Measurements from ENCODE around the gene GALNT8. TPM values are rescaled to one million over a fixed set of nuclear protein-coding genes. Genes with fewer than 3 reads are reported as not detected.

GALNT8 gene
- total RNA-seq, 1 experiment from 2014 or later, result not detected

DNA sequence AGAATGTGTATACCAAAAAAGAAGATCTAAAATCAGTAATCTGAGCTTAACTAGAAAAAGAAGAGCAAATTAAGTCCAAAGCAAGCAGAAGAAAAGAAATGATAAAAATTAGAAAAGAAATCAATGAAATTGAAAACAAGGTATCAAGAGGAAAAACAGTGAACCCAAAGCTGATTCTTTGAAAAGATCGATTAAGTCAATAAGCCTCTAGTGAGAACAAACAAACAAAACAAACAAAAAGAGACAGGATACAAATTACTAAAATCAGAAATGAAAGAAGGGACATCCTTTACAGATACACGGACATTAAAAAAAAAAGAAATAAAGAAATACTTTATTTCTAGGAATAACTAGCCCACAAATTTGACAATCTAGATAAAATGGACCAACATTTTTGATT, 12.9 kb upstream of the GALNT8 start:
- Histone ChIP-seq H3K27ac (ENCODE audit: low read depth, low read length) (no peak overlapping the region), H3K36me3 (ENCODE audit: control insufficient read depth in 1 of 2, insufficient read depth in 2 of 2, low read length in 2 of 2) (no peaks in the 10 kb centered on the region), H3K9me2 (ENCODE audit: insufficient read depth) (no peaks in the 10 kb centered on the region), H3K4me2 (ENCODE audit: low read length) (no peak overlapping the region), H3K27me3 (ENCODE audit: insufficient read depth, low read length) (peaks cover 29% of the 10 kb centered on the region), H3K4me3 (replicated peaks in 1 of 2; ENCODE audit: low read depth in 1 of 2, low read length in 2 of 2) (no peak overlapping the region), H3K4me1 (ENCODE audit: control insufficient read depth in 1 of 2, insufficient read depth in 2 of 2, low read length in 2 of 2) (no peaks in the 10 kb centered on the region), H3K79me2 (ENCODE audit: insufficient read depth, low read length) (no peaks in the 10 kb centered on the region), H3K9me3 (ENCODE audit: control insufficient read depth in 1 of 2, insufficient read depth in 1 of 2, low read depth in 1 of 2, low read length in 2 of 2) (no peaks in the 10 kb centered on the region), H2AFZ (ENCODE audit: low read depth, low read length, poor library complexity, severe bottlenecking) (no peak overlapping the region), H4K20me1 (ENCODE audit: insufficient read depth) (no peaks in the 10 kb centered on the region), H3K9ac (ENCODE audit: low read length) (no peak overlapping the region)
- RAD21 ChIA-PET (ENCODE audit: low non-redundant PET in 1 of 2, low total read pairs in 2 of 2, uncharacterized antibody in 2 of 2, unreplicated experiment in 2 of 2), result no interaction called here
- TF ChIP-seq CEBPB (IDR thresholded peaks at IDR 0.05; ENCODE audit: low read depth) (no peak), EGR1 (IDR thresholded peaks at IDR 0.05; ENCODE audit: low read depth) (no peak), RAD21 (IDR thresholded peaks at IDR 0.05; ENCODE audit: low read depth) (no peak), TCF7L2 (IDR thresholded peaks at IDR 0.05; ENCODE audit: borderline replicate concordance, extremely low read depth, insufficient read depth, insufficient read length) (no peak), EZH2phosphoT487 (IDR thresholded peaks at IDR 0.05; ENCODE audit: borderline replicate concordance) (no peak), ZBTB33 (IDR thresholded peaks at IDR 0.05; ENCODE audit: extremely low read depth, insufficient replicate concordance, low read length) (no peak), ZNF274 (IDR thresholded peaks at IDR 0.05; ENCODE audit: low read depth, low read length) (no peak), JUND (IDR thresholded peaks at IDR 0.05) (no peak), SRF (IDR thresholded peaks at IDR 0.05; ENCODE audit: low read depth) (no peak), SP1 (IDR thresholded peaks at IDR 0.05; ENCODE audit: low read depth) (no peak), ELF1 (IDR thresholded peaks at IDR 0.05; ENCODE audit: borderline replicate concordance, low read depth) (no peak), FOSL1 (IDR thresholded peaks at IDR 0.05; ENCODE audit: low read depth) (no peak), POLR2AphosphoS5 (IDR thresholded peaks at IDR 0.05; ENCODE audit: low read depth, low read length) (no peak), REST (IDR thresholded peaks at IDR 0.05; ENCODE audit: low read depth) (no peak), ZFX (IDR thresholded peaks at IDR 0.05) (no peak), EZH2 (IDR thresholded peaks at IDR 0.05) (no peak)
- TF ChIP-seq, protein P1, sequence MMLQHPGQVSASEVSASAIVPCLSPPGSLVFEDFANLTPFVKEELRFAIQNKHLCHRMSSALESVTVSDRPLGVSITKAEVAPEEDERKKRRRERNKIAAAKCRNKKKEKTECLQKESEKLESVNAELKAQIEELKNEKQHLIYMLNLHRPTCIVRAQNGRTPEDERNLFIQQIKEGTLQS (IDR thresholded peaks at IDR 0.05), result no peak
- TF ChIP-seq, protein P2, sequence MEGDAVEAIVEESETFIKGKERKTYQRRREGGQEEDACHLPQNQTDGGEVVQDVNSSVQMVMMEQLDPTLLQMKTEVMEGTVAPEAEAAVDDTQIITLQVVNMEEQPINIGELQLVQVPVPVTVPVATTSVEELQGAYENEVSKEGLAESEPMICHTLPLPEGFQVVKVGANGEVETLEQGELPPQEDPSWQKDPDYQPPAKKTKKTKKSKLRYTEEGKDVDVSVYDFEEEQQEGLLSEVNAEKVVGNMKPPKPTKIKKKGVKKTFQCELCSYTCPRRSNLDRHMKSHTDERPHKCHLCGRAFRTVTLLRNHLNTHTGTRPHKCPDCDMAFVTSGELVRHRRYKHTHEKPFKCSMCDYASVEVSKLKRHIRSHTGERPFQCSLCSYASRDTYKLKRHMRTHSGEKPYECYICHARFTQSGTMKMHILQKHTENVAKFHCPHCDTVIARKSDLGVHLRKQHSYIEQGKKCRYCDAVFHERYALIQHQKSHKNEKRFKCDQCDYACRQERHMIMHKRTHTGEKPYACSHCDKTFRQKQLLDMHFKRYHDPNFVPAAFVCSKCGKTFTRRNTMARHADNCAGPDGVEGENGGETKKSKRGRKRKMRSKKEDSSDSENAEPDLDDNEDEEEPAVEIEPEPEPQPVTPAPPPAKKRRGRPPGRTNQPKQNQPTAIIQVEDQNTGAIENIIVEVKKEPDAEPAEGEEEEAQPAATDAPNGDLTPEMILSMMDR (IDR thresholded peaks at IDR 0.05 in 2 of 3, conservative IDR thresholded peaks at IDR 0.05 in 1 of 3; ENCODE audit: borderline replicate concordance in 1 of 3, insufficient read depth in 1 of 3, low read depth in 2 of 3, low read length in 2 of 3), result no peak
- TF ChIP-seq, protein P3, sequence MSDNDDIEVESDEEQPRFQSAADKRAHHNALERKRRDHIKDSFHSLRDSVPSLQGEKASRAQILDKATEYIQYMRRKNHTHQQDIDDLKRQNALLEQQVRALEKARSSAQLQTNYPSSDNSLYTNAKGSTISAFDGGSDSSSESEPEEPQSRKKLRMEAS (IDR thresholded peaks at IDR 0.05), result no peak
- CTCF ChIA-PET, result no interaction called here
- no TSS peak for BruUV-seq (replicated peaks)
- intact Hi-C loops (cut with micrococcal nuclease), result no loop called here
- POLR2A ChIA-PET, result no interaction called here
- ATAC-seq, result no peak
- DNase-seq (ENCODE audit: low read depth, low spot score), result no peak

Measured in HCT116 (cell line).